ENCODE measurements around the gene PASK.
"Not testable (repeated sequence)": the region's sequence is repeated elsewhere in the genome, so short reads cannot be mapped to it uniquely, and the experiment has no call there.

PASK gene

DNA sequence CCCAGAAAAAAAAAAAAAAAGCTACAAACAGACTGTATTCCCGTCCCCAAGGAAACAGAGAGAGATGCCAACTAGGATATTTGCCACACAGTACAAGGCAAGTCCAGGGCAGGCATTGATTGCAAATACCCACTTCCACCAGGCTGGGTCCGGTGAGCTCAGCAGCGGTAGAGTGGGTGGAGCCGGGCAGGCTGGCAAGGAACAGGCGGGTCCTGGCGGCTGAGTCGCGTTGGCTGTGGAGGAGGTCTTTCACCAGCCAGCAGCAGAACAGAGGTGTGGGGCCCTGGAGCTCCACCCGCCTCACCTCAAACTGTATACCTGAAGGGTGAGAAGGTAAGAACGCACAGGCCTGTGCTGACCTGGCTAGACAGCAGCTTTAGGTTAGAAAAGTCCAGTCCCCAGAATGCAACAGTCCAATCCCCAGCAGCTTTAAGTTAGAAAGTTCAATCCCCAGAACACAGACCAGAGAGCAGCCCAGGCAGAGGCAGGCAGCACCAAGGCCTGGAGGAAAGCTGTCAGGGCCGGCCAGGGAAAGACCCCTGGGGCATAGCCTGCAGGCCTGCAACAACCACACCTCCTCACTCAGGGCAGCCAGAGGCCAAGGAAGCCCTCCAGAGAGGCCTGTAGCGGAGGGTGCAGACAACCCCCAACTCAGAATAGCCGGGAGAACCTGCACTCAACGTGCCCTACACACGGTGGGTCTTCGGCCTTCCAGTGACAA, 25.3 kb downstream of the PASK start:
- no peak for DNase-seq

DNA sequence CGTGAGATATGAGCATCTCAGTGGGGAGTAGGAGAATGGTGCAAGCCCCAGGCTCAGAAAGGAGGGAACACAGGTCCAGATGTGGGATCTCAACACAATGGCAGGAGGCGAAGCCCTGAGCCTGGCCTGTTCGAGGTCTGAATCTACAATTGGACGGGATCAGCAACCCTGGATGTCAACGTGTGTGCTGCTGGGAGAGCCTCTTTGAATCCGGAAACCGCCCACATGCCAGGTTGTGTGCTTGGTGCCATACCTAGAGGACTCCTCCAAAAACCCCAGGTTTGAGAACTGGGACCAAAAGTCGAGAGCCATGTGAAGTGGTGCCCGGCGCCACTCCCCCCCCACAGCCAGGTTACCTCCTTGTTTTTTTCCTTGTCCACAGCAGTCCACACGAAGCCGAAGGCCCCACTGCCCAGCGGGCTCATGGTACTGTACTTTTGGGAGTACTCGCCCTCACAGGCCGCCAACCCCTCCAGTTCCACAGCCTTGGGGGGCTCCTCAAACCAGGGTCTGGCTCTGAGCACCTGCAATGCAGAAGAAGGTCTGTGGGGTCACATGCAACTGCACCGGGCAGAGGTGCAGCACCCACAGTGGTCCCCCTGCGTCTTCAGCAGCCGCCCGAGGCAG, 26.8 kb downstream of the PASK start:
- no peak for DNase-seq

DNA sequence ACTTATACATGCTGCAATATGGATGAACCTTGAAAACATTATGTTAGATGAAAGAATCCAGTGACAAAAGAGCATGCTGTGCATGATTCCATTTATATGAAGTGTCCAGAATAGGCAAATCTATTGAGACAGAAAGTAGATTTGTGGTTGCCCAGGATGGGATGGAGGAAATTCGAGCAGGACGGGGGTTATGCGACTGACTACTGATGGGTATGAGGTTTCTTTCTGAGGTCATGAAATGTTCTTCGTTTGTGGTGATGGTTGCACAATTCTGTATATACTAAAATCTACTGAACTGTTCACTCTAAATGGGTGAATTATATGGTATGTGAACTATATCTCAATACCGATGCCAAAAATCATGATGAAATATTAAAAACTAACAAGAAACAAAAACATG, 28.3 kb downstream of the PASK start:
- no peak for DNase-seq

DNA sequence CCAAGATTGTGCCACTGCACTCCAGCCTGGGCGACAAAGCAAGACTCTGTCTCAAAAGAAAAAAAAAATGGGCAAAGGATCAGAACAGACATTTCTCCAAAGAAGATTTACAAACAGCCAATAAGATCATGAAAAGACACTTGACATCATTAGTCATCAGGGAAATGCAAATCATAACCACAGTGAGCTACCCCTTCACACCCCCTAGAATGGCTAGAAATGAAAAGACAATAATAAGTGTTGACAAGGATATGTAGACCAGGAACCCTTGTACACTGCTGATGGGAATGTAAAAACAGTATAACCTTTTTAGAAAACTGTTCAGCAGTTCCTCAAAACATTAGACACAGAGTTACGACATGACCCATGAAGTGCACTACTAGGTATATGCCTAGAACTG, 28.8 kb downstream of the PASK start:
- no peak for DNase-seq

DNA sequence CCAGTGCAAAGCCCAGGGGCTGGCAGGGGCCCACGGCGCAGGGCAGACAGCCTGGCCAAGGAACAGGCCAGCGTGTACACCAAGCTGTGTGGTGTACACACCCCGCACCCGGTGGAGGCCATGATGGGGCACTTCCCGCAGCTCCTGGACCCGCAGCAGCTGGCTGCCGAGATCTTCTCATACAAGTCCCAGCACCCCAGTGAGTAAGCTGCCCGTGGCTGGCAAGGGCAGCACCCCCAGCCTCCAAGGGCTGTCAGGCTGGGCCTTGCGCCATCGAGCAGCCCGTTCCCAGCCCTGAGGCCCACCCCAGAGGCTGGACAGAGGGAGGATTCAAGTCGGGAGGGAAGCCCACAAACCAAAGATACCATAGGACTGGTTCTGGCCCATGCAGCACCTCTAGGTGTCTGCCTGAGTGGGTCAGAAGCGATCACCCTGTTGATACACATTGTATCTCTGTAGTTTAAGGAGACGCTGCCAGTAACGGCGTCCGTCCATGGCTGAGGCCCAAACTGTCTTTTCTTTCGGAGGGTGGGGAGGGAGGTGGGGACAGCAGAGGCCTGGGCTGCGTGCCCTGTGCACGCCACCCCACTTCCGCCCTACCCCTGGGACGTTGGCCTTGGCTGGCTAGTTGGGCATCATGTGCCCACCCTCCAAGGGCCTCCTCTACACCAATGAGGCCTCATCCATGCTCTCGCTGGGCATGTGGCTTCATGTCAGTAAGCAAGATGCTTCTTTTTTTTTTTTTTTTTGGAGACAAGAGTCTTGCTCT, 30.4 kb downstream of the PASK start:
- no peak for DNase-seq

DNA sequence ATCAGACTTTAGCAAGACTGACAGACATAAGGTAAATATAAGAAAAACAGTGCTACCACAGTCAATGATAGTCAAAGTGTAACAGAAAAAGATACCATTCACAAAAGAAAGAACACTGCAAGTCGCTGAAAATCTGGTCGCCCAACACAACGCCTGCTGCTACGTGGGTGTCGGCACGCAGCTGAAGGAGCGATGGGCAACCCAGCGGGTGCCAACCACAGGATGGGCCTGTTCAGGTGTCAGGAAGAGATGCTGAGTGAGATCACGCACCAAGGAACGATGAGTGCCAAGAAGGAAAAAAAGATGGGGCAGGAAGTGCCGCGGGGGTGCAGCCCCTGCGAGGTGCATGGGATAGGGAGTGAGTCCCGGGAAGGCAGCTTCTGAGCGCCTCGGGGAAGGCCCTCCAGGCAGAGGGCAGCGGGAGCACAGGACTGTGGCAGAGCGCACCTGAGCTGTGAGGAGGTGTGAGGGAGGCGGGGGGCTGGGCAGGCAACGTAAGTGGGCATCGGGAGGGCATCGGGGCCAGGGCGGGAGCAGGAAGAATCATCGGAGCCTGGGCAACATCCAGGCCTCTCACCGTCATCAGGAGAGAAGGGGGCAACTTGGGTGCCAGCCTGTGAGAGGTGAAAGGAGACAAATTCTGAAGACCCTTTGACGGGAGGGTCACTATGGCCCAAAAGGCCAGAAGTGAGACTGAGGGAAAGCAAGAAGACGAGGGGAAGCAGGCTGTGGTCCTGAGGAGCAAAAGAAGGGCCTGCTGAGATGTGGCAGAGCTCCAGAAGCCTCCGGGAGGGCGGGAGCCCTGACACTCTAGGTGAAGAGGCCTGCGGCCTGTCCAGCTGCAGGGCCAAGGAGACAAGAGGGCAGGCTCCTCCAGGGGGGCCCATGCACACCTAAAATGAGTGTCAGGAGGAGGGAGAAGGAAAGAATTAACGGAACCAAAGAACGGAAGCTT, 32.4 kb downstream of the PASK start:
- DNase-seq, result no peak

DNA sequence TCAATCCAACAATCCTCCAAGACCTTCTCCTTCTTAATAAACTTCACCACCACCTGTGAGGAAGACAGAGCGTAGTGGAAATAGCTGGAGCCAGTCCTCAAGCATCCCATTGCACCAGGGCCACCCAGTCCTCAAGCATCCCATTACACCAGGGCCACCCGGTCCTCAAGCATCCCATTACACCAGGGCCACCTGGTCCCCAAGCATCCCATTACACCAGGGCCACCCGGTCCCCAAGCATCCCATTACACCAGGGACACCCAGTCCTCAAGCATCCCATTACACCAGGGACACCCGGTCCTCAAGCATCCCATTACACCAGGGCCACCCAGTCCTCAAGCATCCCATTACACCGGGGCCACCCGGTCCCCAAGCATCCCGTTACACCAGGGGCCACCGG, 33.9 kb downstream of the PASK start:
- no peak for DNase-seq

DNA sequence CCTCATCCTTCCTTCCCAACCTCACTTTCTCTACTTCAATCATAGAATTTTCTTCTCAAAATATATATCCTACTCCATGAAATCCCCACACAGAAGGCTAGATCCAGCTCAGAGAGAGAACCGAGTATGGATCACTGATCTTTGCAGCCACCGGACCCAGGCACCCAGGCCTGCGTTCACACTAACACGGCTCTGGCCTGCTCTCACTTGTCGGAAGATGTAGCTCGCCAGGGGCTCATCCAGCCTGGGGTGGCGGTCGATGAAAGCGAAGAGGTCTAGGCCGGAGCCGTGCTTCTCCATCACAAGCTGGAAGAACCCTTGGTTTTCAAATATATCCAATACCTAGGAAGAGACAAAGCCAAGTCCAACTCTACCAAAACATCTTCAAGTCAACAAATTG, 34.4 kb downstream of the PASK start:
- no peak for DNase-seq

DNA sequence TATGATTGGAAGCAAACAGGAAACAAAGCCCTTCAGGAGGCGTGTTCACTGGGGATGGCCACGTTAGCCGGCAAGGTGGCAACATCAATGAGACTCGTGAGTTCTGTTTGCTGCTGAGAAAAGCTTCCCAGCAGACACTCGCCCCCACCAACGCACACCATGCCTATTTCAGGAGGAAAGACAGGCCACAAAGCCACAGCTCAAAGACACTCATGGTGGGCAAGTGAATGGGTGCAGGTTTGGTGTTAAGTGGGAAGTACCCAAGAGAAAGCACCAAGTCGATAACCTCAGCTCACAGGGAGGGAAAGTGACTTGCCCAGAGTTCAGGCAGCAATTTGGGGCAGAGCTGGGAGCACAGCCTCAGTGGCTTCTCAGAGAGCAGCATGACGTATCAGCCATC, 36.7 kb downstream of the PASK start:
- DNase-seq, result no peak

DNA sequence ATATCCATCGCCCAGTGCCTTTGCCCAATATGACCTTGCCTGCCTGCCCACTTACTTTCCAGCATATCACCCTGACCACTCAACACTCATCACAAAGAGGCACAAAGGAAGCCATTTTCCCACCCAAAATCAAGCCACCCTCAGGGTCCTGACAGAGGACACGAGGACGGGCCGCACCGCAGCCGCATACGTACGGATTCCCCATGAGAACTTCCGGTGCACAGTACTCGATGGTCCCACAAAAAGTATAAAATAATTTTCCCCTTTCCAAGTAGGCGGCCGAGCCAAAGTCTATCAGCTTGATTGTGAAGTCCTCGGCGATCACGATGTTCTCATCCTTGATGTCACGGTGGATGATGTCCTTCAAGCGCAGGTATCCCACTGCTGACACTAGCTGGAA, 37.2 kb downstream of the PASK start:
- DNase-seq, result no peak

DNA sequence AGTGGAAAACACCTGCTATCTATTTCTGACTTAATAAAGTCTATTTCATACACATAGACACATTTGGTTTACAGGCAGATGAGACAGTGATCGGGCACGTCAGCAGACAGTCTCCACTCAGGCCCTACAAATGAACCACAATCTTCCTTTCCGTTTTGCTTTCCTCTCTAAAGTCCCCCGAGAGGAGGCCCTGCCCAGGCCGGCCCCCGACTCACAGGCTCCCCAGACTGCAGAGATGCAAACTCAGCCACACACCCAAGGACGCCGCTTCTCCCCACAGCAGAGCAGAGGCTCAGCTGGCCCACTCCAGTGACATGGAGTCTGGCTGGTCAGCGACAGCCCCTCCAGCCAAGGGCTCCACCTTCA, 37.8 kb downstream of the PASK start:
- no peak for DNase-seq

DNA sequence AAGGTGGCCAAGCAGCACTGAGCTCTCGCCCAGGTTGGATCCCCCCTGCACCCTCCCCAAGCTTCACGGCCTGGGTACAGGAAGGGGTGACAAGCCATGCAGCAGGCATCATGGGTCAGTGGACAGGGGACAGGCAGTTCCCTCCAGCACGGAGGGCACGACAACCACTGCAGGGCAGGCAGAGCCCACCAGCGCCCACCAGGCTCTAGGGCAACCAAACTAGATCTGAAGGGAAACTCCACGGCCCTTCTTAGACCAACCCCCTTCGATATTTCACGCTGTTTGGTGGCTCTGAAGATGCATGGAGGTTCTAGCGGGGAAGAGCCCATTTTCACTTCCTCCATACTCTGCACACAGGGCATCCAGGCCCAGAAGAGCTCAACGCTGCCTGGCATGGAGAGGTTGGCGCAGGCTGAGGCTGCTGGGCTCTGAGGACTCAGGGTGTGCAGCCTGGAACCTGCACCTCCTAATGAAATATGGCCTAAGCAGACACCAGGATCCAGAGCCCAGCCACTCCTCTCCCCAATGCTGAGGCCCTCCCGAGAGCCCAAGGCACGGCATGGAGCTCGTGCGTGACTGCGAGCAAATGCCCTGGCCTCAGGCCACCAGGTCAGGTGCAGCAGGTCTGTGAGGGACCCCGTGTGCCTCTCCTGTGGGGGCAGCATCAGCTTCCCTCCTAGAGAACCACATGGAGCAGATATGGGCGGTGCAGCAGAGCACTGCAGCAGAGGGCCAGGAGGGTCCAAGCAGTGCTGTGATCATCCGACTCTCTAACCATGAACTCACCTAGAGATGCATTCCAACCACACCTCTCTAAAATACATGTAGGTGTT, 38.4 kb downstream of the PASK start:
- DNase-seq, result no peak

DNA sequence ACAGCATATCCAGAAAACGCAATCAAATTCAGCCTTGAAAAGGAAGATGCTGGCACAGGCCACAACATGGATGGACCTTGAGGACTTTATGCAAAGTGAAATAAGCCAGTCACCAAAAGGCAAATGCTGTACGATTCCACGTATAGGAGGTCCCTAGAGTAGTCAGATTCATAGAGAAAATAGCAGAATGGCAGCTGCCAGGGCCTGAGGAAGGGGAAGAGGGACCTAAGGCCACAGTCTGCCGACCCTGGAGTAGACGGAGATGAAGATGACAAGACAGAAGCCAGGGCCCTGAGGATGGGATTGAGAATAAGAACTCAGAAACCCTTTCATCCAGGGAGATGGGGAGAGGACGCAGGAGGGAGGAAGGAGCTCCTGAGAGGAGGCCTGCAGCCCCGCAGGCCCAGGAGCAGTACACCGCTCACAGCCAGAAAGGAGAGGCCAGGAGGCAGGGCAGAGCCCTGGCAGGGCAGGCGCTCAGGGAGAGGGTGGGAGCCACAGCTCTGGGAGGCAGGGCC, 39.1 kb downstream of the PASK start:
- no peak for DNase-seq

DNA sequence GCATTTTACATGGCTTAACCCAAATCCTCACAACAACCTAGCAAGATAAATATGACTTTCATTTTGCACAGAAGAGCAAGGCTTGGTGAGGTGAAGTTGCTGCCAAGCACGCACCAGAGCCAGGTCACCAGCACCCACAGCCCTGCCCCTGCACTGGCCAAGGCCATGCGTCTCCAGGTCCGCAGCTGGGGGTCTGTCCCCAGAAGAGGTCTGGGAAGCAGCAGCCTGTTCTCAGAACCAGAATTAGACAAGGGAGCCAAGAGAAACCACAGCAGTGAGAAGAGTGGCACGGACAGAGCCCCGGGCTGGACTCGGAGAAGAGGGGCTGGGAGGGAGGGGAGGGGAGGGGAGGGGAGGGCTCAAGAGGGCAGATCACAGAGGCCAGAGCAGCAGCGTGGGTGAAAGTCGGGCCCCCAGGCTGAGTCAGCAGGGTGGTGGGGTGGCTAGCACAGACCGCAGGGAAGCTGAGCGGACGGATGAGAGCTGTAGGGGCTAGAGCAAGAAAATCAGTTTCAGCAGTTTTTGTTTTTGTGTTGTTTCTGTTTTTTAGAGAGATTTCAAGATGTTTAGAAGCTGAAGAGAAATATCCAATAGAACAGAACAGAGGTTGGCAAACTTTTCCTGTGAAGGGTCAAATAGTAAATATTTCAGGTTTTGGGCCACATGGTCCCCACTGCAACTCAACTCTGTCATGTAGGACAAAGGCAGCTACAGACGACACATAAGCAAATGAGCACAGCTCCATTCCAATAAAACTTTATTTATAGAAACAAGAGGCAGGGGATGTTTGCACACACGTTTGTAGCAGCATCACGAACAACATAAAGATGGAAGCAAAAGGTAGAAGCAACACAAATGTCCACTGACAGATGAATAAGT, 39.8 kb downstream of the PASK start:
- DNase-seq, result no peak

DNA sequence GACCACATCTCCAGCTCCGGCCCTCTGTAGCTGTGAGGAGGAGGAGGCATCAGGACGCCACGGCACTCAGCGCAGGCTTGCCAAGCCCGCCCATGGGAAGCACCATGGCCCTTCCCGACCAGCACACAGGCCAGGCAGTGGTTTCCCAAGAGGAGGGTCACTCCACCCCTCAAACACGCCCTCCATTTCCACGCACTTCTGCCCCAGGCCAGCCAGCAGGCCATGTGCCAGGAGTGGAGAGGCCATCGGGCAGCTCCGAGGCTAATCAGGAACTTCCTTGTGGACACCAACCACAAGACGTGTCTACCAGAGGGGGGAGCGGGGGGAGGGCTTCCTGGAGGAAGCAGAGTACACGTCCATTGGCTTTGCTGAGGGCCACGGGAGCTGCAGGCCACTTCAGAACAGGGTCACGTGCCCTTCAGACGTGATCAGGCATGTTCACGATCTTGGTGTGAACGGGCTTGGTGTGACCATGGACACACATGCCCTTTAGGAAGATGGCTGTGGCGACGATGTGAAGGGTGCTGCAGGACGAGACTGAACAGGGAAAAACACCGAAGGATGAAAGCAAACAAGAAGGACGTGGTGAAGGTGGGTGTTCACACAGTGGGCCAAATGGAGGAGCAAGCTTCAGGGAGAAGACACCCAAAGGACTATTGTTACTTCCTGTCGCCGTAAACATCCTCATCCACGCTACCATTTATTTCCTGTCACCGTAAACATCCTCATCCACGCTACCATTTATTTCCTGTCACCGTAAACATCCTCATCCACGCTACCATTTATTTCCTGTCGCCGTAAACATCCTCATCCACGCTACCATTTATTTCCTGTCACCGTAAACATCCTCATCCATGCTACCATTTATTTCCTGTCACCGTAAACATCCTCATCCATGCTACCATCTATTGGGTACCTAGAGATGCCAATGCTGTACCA, 40.7 kb downstream of the PASK start:
- DNase-seq, result no peak

DNA sequence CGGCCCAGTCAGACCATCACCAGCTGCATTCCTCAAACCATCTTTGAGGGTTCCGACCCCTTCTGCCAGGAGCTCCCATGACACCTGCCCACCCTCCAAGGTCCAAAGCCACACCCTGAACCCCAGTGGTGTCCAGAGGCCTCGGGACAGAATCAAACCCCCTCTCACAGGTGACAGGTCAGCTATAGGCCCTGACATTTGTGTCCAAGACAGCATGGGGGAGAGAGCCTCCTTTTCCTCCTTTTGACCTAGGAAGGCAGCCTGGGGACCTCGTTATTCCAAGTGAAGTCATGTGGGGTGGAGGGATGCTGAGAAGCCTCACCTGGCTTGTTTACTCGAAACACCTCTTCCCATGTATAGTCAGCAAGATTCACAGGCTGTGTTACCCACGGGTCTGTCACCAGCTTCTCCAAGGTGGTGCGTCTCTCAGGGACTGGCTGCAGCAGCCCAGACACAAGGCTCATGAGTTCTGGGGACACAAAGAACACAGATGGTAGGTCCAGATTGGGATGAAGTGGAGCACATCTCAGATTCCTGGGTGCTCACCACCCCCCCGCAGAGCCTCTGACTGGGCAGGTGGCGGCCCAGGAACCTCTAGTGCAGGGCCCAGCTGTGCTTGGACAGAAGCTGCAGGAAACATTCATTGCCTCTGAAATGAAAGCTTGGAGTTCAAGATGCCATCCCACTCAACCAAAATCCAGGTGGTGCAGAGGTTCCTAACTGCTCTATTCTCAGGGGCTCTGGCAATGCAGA, 42.1 kb downstream of the PASK start:
- DNase-seq, result no peak

DNA sequence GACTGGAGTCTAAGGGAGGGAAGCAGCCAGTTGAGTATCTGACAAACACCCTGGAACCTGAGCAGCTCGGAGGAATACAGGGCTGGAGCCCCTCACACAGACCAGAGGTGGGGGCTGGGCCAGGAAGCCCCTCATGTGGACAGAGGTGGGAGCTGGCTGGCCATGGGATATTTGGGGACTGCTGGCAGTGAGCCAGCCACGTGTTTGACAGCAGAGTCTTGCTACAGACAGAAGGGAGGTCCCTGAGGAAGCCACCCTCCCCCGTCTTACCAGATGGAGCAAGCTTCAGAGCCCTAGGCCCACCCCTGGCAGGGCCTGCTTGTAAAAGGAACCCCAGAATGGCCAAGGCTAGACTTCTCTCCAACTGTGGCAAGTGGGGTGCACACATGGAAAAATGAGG, 43.6 kb downstream of the PASK start:
- no peak for DNase-seq

DNA sequence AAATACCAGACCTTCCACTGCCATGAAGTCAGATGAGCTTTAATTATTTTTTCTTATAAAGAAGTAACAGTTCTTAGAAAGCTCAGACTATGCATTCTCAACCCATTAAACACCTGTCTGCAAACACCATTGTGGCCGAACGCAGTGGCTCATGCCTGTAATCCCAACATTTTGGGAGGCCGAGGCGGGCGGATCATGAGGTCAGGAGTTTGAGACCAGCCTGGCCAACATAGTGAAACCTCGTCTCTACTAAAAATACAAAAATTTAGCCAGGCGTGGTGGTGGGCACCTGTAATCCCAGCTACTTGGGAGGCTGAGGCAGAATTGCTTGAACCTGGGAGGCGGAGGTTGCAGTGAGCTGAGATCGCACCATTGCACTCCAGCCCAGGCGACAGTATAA, 44.7 kb downstream of the PASK start:
- not testable (repeated sequence) for DNase-seq

DNA sequence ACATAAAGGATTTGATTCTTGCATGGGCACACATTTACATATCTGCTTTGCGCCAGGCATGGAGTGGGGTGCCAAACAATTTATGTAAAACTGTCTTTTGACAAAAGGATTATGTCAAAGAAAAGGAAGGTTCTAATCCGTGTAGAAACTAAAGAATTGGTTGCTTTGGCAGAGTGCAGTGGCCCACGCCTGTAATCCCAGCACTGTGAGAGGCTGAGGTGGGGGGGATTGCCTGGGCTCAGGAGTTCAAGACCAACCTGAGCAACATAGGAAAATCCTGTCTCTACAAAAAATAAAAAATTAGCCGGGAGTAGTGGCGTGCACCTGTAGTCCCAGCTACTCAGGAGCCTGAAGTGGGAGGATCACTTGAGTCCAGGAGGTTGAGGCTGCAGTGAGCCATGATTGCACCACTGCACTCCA, 46.1 kb downstream of the PASK start:
- no peak for DNase-seq

All from EL (cell line).